Esophagus muscularis mucosa (tissue), 4 donors: ENCODE measurements around the gene ICAM1. TPM values are rescaled to one million over a fixed set of nuclear protein-coding genes. Genes with fewer than 3 reads are reported as not detected.
A peak's percentile ranks its signal among the peaks of the same experiment; 100 is the strongest.
"Not testable (repeated sequence)": the region's sequence is repeated elsewhere in the genome, so short reads cannot be mapped to it uniquely, and the experiment has no call there.

Source experiments
- DNase-seq: peaks from one replicate; pipeline ENCODE4 v3.0.0-alpha.2; 2017; ENCODE audit errors: extremely low spot score
- H3K27ac ChIP-seq, 4 donors: fragments of 200-600 bp; sonication (generic); replicated peaks in 1 of 4; 1 replicate in 3 of 4; 2 replicates in 1 of 4; pipeline ENCODE4 v1.5.1; 2016 to 2019; ENCODE audit warnings: mild to moderate bottlenecking in 1 of 4
- H3K27me3 ChIP-seq, 4 donors: fragments of 200-600 bp; sonication (generic); one replicate each; pipeline versions ENCODE4 v1.5.1 to v1.6.0; 2016 to 2019
- H3K36me3 ChIP-seq, 4 donors: fragments of 200-600 bp; sonication (generic); one replicate each; pipeline ENCODE4 v1.5.1; 2016 to 2019
- H3K4me1 ChIP-seq, 4 donors: fragments of 200-600 bp; sonication (generic); one replicate each; pipeline ENCODE4 v1.5.1; 2016 to 2019
- H3K4me3 ChIP-seq, 4 donors: fragments of 200-600 bp; sonication (generic); 1 replicate in 2 of 4; 2 replicates in 2 of 4; pipeline ENCODE4 v1.5.1; 2016 to 2019; ENCODE audit warnings: mild to moderate bottlenecking in 4 of 4, moderate library complexity in 1 of 4
- H3K9me3 ChIP-seq, 4 donors: fragments of 200-600 bp; sonication (generic); 1 replicate in 3 of 4; 2 replicates in 1 of 4; pipeline ENCODE4 v1.5.1; 2016 to 2019
- CTCF ChIP-seq, 3 experiments: fragments of 200-600 bp in 2 of 3; fragments of 450-650 bp in 1 of 3; sonication (generic) in 2 of 3; IDR thresholded peaks; one replicate each; pipeline ENCODE4 v1.5.1; 2017 to 2019; ENCODE audit warnings: antibody characterized with exemption in 3 of 3, mild to moderate bottlenecking in 2 of 3, moderate library complexity in 1 of 3
- EP300 ChIP-seq: sonication (generic); formaldehyde crosslinking; IDR thresholded peaks from one replicate; pipeline ENCODE4 v1.6.1; 2017; ENCODE audit warnings: antibody characterized with exemption
- POLR2A ChIP-seq: fragments of 450-650 bp; IDR thresholded peaks from one replicate; pipeline ENCODE4 v1.6.1; 2017; ENCODE audit warnings: antibody characterized with exemption, moderate library complexity, mild to moderate bottlenecking, low read depth
- POLR2AphosphoS5 ChIP-seq, 2 donors: sonication (generic); formaldehyde crosslinking; IDR thresholded peaks; one replicate each; pipeline ENCODE4 v1.6.1; 2017; ENCODE audit warnings: antibody characterized with exemption in 2 of 2
- WGBS: methylation state at CpG from one replicate; pipeline ENCODE4 v1.1.5; 2018; 5-methylcytosine and 5-hydroxymethylcytosine counted together
- intact Hi-C: fragments of 100-400 bp; cut with DNase I; formaldehyde crosslinking; loops from one replicate; pipeline ENCODE4 v1.15.1; 2023
- total RNA-seq, 4 donors: library from RNA; depleted of rRNA; stranded (reverse); fragments of >200 nt; gene quantifications; one replicate each; pipeline versions ENCODE4 v1.1.0 to v1.2.1, GENCODE V29; 2016

ICAM1 gene
- total RNA-seq, 4 donors from 2014 or later, result 15.8 to 63.5 (median 18.4) TPM

- Histone ChIP-seq H3K27ac (peak overlapping the region in 1 of 4 donors; percentile 65), H3K9me3 (no peaks in the 10 kb centered on the region), H3K27me3 (no peaks in the 10 kb centered on the region), H3K4me3 (no peak overlapping the region), H3K4me1 (peaks cover 27 to 46% (median 40%) of the 10 kb centered on the region in 4 donors), H3K36me3 (no peaks in the 10 kb centered on the region)
- WGBS, result 73% methylated on average over 4 of the region's 4 CpGs
- no peak for DNase-seq
- TF ChIP-seq POLR2AphosphoS5 (IDR thresholded peaks at IDR 0.05) (no peak), EP300 (no peak), CTCF (IDR thresholded peaks at IDR 0.05) (no peak)
- intact Hi-C loops, result no loop called here
These were observed 35.9 kb upstream of the ICAM1 start for GRCh38 chr19:10235003-10235402.

GRCh38 chr19:10235409-10235808 lies 35.5 kb upstream of the ICAM1 start:
- H3K27me3 ChIP-seq, H3K4me3 ChIP-seq, DNase-seq, H3K9me3 ChIP-seq, H3K36me3 ChIP-seq, intact Hi-C loops: not testable (repeated sequence)
- Histone ChIP-seq H3K4me1 (peaks cover 23 to 42% (median 36%) of the 10 kb centered on the region in 4 donors), H3K27ac (peak overlapping the region; percentile 51 to 73 (median 68))
- 94% methylated on average over 7 of the region's 7 CpGs for WGBS

GRCh38 chr19:10237702-10238101 lies 33.2 kb upstream of the ICAM1 start:
- Histone ChIP-seq H3K4me3 (no peak overlapping the region), H3K4me1 (peaks cover 15 to 30% (median 22%) of the 10 kb centered on the region in 4 donors), H3K27ac (peak overlapping the region; percentile 51 to 73 (median 68)), H3K36me3 (no peaks in the 10 kb centered on the region), H3K9me3 (no peaks in the 10 kb centered on the region), H3K27me3 (no peaks in the 10 kb centered on the region)
- TF ChIP-seq POLR2AphosphoS5 (IDR thresholded peaks at IDR 0.05), result no peak
- no peak for TF ChIP-seq POLR2A
- TF ChIP-seq CTCF (IDR thresholded peaks at IDR 0.05), result no peak
- no peak for TF ChIP-seq EP300
- intact Hi-C loops, result no loop called here
- DNase-seq, result no peak
- WGBS, result 64% methylated on average over 6 of the region's 6 CpGs

- 69% methylated on average over 10 of the region's 12 CpGs for WGBS
- no peaks in the 10 kb centered on the region for H3K36me3 ChIP-seq
- H3K4me1 ChIP-seq, result peaks cover 15 to 30% (median 22%) of the 10 kb centered on the region in 4 donors
- TF ChIP-seq CTCF (IDR thresholded peaks at IDR 0.05), result no peak
- TF ChIP-seq POLR2AphosphoS5 (IDR thresholded peaks at IDR 0.05), result peak; percentile 51 to 55
- H3K27ac ChIP-seq, result peak overlapping the region; percentile 38 to 73 (median 68)
- intact Hi-C loops, result no loop called here
- H3K9me3 ChIP-seq, result no peaks in the 10 kb centered on the region
- no peaks in the 10 kb centered on the region for H3K27me3 ChIP-seq
- no peak overlapping the region for H3K4me3 ChIP-seq
- DNase-seq, result peak; percentile 95
These were observed 32.6 kb upstream of the ICAM1 start for GRCh38 chr19:10238172-10238783.

- peaks cover 5 to 14% (median 9%) of the 10 kb centered on the region in 4 donors for H3K4me1 ChIP-seq
- H3K27ac ChIP-seq, intact Hi-C loops, H3K4me3 ChIP-seq, DNase-seq, H3K36me3 ChIP-seq, H3K9me3 ChIP-seq, H3K27me3 ChIP-seq: not testable (repeated sequence)
- 91% methylated on average over 11 of the region's 11 CpGs for WGBS
These were observed 29.0 kb upstream of the ICAM1 start for GRCh38 chr19:10241826-10242449.

- no peak for TF ChIP-seq CTCF (IDR thresholded peaks at IDR 0.05)
- no peak for TF ChIP-seq EP300
- TF ChIP-seq POLR2A, result no peak
- no peak for TF ChIP-seq POLR2AphosphoS5 (IDR thresholded peaks at IDR 0.05)
- intact Hi-C loops, result no loop called here
- Histone ChIP-seq H3K27ac (no peak overlapping the region), H3K4me3 (no peak overlapping the region), H3K36me3 (no peaks in the 10 kb centered on the region), H3K4me1 (no peaks in the 10 kb centered on the region), H3K27me3 (no peaks in the 10 kb centered on the region), H3K9me3 (no peaks in the 10 kb centered on the region)
- 95% methylated on average over 7 of the region's 7 CpGs for WGBS
- no peak for DNase-seq
These were observed 27.3 kb upstream of the ICAM1 start for GRCh38 chr19:10243606-10244005.
